ENCODE results near the gene IGSF1. TPM values are rescaled to one million over a fixed set of nuclear protein-coding genes. Genes with fewer than 3 reads are reported as not detected.

Gene IGSF1
- total and polyA plus RNA-seq, 7 donors, result 0.15 to 1.4 (median 0.71) TPM; not detected in 2

DNA sequence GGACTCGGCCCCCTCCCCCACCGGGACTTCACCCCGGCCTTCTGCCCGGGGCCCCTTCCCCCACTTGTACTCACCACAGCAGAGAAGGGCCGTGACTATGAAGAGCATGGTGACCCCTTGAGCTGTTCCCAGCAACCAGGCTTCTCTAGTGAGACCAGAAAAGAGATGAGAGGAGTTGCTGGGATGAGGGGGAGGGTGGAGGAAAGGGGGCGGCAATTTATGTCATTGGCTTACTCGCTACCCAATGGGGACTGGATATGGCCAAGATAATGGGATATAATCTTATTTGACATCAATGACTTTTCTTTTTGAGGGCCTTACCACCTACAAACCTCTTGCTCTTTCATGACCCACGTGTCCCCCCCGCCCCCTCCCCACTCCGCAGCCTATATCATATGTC lies 9.9 kb downstream of the IGSF1 start:
- Histone ChIP-seq H3K27ac (no peak overlapping the region), H3K9me3 (no peaks in the 10 kb centered on the region), H3K4me1 (no peaks in the 10 kb centered on the region), H3K4me3 (no peak overlapping the region), H3K27me3 (no peaks in the 10 kb centered on the region), H3K36me3 (no peaks in the 10 kb centered on the region)
- WGBS, 2 donors, result 68 to 71% methylated on average over 10 of the region's 10 CpGs
- TF ChIP-seq POLR2A (IDR thresholded peaks at IDR 0.05) (no peak), EP300 (IDR thresholded peaks at IDR 0.05) (no peak), POLR2AphosphoS5 (IDR thresholded peaks at IDR 0.05) (no peak)
- TF ChIP-seq, protein P1, sequence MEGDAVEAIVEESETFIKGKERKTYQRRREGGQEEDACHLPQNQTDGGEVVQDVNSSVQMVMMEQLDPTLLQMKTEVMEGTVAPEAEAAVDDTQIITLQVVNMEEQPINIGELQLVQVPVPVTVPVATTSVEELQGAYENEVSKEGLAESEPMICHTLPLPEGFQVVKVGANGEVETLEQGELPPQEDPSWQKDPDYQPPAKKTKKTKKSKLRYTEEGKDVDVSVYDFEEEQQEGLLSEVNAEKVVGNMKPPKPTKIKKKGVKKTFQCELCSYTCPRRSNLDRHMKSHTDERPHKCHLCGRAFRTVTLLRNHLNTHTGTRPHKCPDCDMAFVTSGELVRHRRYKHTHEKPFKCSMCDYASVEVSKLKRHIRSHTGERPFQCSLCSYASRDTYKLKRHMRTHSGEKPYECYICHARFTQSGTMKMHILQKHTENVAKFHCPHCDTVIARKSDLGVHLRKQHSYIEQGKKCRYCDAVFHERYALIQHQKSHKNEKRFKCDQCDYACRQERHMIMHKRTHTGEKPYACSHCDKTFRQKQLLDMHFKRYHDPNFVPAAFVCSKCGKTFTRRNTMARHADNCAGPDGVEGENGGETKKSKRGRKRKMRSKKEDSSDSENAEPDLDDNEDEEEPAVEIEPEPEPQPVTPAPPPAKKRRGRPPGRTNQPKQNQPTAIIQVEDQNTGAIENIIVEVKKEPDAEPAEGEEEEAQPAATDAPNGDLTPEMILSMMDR (IDR thresholded peaks at IDR 0.05), result no peak
- intact Hi-C loops (cut with DNase I), result no loop called here
- no peak for DNase-seq

DNA sequence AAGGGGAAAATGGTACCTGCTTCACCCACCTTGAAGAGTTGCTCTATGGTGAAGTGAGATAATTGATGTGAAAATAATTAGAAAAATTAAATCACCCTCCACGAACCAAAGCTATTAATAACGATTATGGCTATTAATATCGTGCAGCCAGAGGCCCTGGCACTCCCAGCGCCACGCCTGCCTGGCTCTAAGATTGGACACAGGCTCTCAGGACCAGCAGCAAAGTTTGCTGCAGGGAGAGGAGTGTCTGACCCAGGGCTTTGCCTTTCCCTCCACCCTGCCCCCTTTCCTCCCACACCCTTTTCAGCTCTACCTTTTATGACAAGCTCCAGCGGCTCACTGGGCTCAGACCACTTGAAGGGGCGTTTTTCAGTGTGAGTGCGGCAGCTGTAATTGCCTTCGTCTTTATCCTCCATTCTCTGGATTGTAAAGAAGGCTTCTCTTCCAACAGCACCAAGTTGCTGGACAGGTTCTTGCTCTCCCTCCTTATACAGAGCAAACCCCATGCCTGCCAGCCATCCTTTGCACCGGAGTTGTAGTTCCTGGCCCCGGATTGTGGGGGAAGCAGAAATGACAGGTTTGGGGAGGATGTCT lies 11.5 kb downstream of the IGSF1 start:
- Histone ChIP-seq H3K4me3 (no peak overlapping the region), H3K4me1 (no peaks in the 10 kb centered on the region), H3K27me3 (no peaks in the 10 kb centered on the region), H3K9me3 (no peaks in the 10 kb centered on the region), H3K27ac (no peak overlapping the region), H3K36me3 (no peaks in the 10 kb centered on the region)
- 14 to 37% methylated on average over 11 of the region's 11 CpGs for WGBS, 2 donors
- DNase-seq, result no peak
- TF ChIP-seq POLR2A (IDR thresholded peaks at IDR 0.05), result no peak
- TF ChIP-seq POLR2AphosphoS5 (IDR thresholded peaks at IDR 0.05), result no peak
- TF ChIP-seq, protein P1 (IDR thresholded peaks at IDR 0.05), result no peak
- no peak for TF ChIP-seq EP300 (IDR thresholded peaks at IDR 0.05)
- intact Hi-C loops (cut with DNase I), result no loop called here

DNA sequence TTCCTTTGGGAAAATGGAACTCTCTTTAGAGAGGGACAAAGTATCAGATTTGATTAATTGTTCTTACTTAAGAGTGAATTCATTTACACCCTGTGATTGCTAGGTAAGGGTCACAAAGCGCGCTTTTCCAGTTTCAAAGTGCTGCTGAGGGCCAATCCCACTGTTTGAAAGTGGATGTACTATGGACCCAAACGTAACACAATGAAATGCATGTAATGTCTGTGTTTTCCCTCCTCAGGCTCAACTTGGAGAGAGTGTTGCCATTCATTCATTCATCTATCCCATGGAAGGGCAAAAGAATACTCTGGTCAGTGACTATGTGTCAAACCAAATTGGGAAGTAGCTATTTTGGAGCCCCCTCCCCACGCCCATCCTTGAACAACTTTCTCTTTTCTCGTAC lies 16.1 kb downstream of the IGSF1 start:
- Histone ChIP-seq H3K4me3 (no peak overlapping the region), H3K4me1 (no peaks in the 10 kb centered on the region), H3K36me3 (no peaks in the 10 kb centered on the region), H3K27me3 (no peaks in the 10 kb centered on the region), H3K27ac (no peak overlapping the region), H3K9me3 (no peaks in the 10 kb centered on the region)
- intact Hi-C loops (cut with DNase I), result no loop called here
- 72 to 87% methylated on average over 5 of the region's 5 CpGs for WGBS, 2 donors
- no peak for TF ChIP-seq EP300 (IDR thresholded peaks at IDR 0.05)
- TF ChIP-seq POLR2A (IDR thresholded peaks at IDR 0.05), result no peak
- no peak for TF ChIP-seq POLR2AphosphoS5 (IDR thresholded peaks at IDR 0.05)
- TF ChIP-seq, protein P1 (IDR thresholded peaks at IDR 0.05), result no peak
- DNase-seq, result no peak

DNA sequence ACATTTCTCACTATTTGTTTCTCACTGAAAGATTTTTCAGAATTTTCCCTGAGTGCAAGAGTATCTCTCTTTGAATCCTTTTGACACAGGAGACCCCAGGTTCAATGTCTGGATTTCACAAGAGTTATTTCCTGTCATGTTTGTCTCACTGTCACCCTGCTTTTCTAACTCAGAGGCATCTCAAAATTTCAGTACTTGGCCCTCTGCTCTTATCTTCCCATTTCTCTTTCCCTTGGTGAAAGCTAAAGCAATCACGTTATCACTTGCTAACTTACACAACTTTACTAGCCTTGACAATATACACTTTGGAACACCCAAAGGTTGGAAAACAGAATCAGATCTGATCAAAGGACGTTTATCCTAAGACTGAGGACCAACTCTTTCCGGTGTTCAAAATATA lies 17.3 kb downstream of the IGSF1 start:
- Histone ChIP-seq H3K27ac (no peak overlapping the region), H3K4me3 (no peak overlapping the region), H3K9me3 (no peaks in the 10 kb centered on the region), H3K36me3 (no peaks in the 10 kb centered on the region), H3K4me1 (no peaks in the 10 kb centered on the region), H3K27me3 (no peaks in the 10 kb centered on the region)
- 29 to 47% methylated on average over 3 of the region's 3 CpGs for whole genome bisulfite sequencing, 2 donors
- no peak for DNase-seq
- intact Hi-C loops (cut with DNase I), result no loop called here
- TF ChIP-seq POLR2AphosphoS5 (IDR thresholded peaks at IDR 0.05), result no peak

DNA sequence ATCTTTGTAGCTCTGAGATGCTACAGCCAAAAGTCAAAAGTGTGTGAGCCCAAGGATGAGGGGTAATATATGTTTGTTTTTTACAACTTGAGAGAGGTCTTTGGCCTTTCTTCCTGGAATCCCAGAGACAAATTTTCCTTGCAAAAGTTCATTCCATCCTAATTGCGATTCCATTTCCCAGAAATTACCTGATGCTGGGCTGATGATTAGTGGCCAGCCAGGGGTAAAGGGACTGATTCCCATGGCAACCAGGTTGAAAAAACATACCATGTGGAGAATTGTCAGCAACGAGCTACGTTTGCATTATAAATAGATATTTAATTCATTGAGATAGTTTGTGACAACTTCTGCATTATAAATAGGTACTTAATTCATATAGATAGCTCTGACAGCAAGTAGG lies 17.8 kb downstream of the IGSF1 start:
- intact Hi-C loops (cut with DNase I), result no loop called here
- WGBS, 2 donors, result 31 to 47% methylated on average over 3 of the region's 3 CpGs
- TF ChIP-seq POLR2A (IDR thresholded peaks at IDR 0.05) (no peak), EP300 (IDR thresholded peaks at IDR 0.05) (no peak)
- H3K4me3 ChIP-seq, result no peak overlapping the region
- H3K36me3 ChIP-seq, result no peaks in the 10 kb centered on the region
- H3K27ac ChIP-seq, result no peak overlapping the region
- DNase-seq, result no peak
- no peaks in the 10 kb centered on the region for H3K4me1 ChIP-seq
- H3K9me3 ChIP-seq, result no peaks in the 10 kb centered on the region
- H3K27me3 ChIP-seq, result no peaks in the 10 kb centered on the region

DNA sequence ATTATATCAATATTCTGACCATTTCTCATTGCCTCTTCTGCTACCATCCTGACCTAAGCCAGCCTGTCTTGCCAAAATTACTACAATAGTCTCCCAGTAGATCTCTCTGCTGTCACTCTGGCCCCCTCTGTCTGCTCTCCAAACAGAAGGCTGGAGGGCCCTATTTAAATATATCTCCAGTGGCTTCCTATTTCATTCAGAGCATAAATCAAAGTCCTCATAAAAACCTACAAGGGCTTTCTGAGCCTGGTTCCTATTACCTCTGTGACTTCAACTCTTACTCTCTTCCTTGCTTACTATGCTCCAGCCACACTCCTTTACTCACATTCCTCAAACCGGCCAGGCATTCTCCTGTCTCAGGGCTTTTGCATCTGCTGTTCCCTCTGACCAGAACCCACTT lies 19.0 kb downstream of the IGSF1 start:
- 49 to 51% methylated on average over 1 of the region's 1 CpG for WGBS, 2 donors

More for the DNA sequence above, 19.0 kb downstream of the IGSF1 start:
- no peaks in the 10 kb centered on the region for H3K36me3 ChIP-seq
- no peak overlapping the region for H3K27ac ChIP-seq
- H3K4me3 ChIP-seq, result no peak overlapping the region
- no peaks in the 10 kb centered on the region for H3K27me3 ChIP-seq
- intact Hi-C loops (cut with DNase I), result no loop called here
- H3K9me3 ChIP-seq, result no peaks in the 10 kb centered on the region
- no peak for TF ChIP-seq POLR2A (IDR thresholded peaks at IDR 0.05)
- TF ChIP-seq POLR2AphosphoS5 (IDR thresholded peaks at IDR 0.05), result no peak
- TF ChIP-seq, protein P1 (IDR thresholded peaks at IDR 0.05), result no peak
- TF ChIP-seq EP300 (IDR thresholded peaks at IDR 0.05), result no peak
- DNase-seq, result no peak
- no peaks in the 10 kb centered on the region for H3K4me1 ChIP-seq

Measured in sigmoid colon (tissue), 7 donors.